ENCODE results near the gene PRKCB. TPM values are rescaled to one million over a fixed set of nuclear protein-coding genes. Genes with fewer than 3 reads are reported as not detected.

Gene PRKCB
- total RNA-seq, 2 experiments from 2014 or later: 21.0 to 51.6 TPM

DNA sequence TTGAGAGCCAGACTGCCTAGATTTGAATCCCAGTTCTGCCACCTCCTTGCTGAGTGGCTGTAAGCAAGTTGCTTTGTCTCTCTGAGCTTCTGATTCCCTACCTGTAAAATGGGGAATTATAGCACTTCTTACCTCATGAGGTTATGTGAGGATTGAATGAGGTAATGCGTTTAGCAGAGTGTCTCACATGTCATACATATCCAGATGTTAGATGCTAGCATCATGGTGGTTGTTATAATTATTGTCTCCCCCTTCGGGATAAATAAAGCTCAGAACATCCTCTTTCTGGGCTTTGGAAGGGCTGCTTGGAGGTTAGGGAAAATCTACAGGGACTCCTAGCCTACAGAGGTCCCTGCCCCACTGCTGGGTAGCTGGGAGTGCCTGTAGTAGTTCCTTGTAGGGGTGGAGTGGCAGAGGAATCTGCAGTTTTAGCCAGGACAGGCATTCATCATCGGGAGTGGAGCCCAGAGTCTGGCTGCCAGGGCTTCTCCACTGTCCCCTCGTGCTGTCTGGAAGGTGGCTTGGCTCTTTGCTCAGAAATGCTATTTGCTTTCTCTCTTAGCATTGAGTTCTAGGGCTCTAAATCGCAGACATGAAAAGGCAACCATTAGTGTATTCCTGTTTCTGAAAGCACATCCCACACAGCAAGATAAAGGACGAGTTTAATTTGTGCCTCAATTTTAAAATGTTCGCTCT lies 282.5 kb downstream of the PRKCB start:
- no peak overlapping the region for H2AFZ ChIP-seq (ENCODE audit: low read length)

DNA sequence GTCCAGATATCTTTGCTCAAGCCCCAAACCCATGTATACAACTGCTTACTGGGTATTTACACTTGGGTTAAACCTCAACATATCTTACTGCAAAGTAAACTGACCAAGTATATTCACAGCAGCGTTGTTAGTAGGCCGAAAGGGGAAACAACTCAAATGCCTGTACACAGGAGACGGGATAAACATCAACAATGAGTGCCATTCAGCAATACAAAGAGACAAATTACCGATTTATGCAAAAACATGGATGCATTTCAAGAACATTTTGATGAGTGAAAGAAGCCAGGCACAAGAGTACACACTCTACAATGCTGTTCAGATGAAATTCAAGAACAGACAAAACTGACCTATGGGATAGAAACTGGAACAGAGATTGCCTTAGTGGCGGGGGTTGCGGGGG lies 284.0 kb downstream of the PRKCB start:
- no peaks in the 10 kb centered on the region for H3K4me1 ChIP-seq (ENCODE audit: insufficient read depth, low read length, poor library complexity, severe bottlenecking)
- no peaks in the 10 kb centered on the region for H3K36me3 ChIP-seq (ENCODE audit: insufficient read depth, low read length)
- H3K79me2 ChIP-seq (ENCODE audit: insufficient read depth, low read depth, low read length): no peaks in the 10 kb centered on the region
- no peak overlapping the region for H3K4me2 ChIP-seq (ENCODE audit: low read length)
- no peaks in the 10 kb centered on the region for H3K9me2 ChIP-seq (ENCODE audit: insufficient read depth, low read length)
- no peaks in the 10 kb centered on the region for H4K20me1 ChIP-seq (ENCODE audit: insufficient read depth, low read length)
- no peak for TF ChIP-seq EZH2phosphoT487 (IDR thresholded peaks at IDR 0.05; ENCODE audit: borderline replicate concordance, low read depth, low read length)
- TF ChIP-seq, protein P1, sequence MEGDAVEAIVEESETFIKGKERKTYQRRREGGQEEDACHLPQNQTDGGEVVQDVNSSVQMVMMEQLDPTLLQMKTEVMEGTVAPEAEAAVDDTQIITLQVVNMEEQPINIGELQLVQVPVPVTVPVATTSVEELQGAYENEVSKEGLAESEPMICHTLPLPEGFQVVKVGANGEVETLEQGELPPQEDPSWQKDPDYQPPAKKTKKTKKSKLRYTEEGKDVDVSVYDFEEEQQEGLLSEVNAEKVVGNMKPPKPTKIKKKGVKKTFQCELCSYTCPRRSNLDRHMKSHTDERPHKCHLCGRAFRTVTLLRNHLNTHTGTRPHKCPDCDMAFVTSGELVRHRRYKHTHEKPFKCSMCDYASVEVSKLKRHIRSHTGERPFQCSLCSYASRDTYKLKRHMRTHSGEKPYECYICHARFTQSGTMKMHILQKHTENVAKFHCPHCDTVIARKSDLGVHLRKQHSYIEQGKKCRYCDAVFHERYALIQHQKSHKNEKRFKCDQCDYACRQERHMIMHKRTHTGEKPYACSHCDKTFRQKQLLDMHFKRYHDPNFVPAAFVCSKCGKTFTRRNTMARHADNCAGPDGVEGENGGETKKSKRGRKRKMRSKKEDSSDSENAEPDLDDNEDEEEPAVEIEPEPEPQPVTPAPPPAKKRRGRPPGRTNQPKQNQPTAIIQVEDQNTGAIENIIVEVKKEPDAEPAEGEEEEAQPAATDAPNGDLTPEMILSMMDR (conservative IDR thresholded peaks at IDR 0.05; ENCODE audit: low read length): no peak
- DNase-seq (ENCODE audit: low spot score): no peak
- no peak overlapping the region for H3K27ac ChIP-seq (ENCODE audit: low read depth, low read length, poor library complexity, severe bottlenecking)
- BruUV-seq (replicated peaks): no TSS peak
- no peak overlapping the region for H3K4me3 ChIP-seq (ENCODE audit: low read depth, low read length, poor library complexity, severe bottlenecking)
- CTCF ChIA-PET (ENCODE audit: unreplicated experiment): no interaction called here
- no peaks in the 10 kb centered on the region for H3K9me3 ChIP-seq (ENCODE audit: low read length)
- POLR2A ChIA-PET: no interaction called here
- intact Hi-C loops (cut with micrococcal nuclease; ENCODE audit: unreplicated experiment): no loop called here
- H2AFZ ChIP-seq (ENCODE audit: low read length): no peak overlapping the region

More for the DNA sequence above, 282.5 kb downstream of the PRKCB start:
- H4K20me1 ChIP-seq (ENCODE audit: insufficient read depth, low read length): no peaks in the 10 kb centered on the region
- no peak for DNase-seq (ENCODE audit: low spot score)
- ChIA-PET POLR2A (no interaction called here), CTCF (ENCODE audit: unreplicated experiment) (no interaction called here)
- H3K79me2 ChIP-seq (ENCODE audit: insufficient read depth, low read depth, low read length): no peaks in the 10 kb centered on the region
- BruUV-seq (replicated peaks): no TSS peak
- no peak overlapping the region for H3K4me3 ChIP-seq (ENCODE audit: low read depth, low read length, poor library complexity, severe bottlenecking)
- intact Hi-C loops (cut with micrococcal nuclease; ENCODE audit: unreplicated experiment): no loop called here
- H3K4me2 ChIP-seq (ENCODE audit: low read length): no peak overlapping the region
- no peaks in the 10 kb centered on the region for H3K9me3 ChIP-seq (ENCODE audit: low read length)
- no peak overlapping the region for H3K27ac ChIP-seq (ENCODE audit: low read depth, low read length, poor library complexity, severe bottlenecking)
- no peaks in the 10 kb centered on the region for H3K36me3 ChIP-seq (ENCODE audit: insufficient read depth, low read length)
- no peak for TF ChIP-seq EZH2phosphoT487 (IDR thresholded peaks at IDR 0.05; ENCODE audit: borderline replicate concordance, low read depth, low read length)
- TF ChIP-seq, protein P1 (conservative IDR thresholded peaks at IDR 0.05; ENCODE audit: low read length): no peak
- H3K4me1 ChIP-seq (ENCODE audit: insufficient read depth, low read length, poor library complexity, severe bottlenecking): no peaks in the 10 kb centered on the region
- no peaks in the 10 kb centered on the region for H3K9me2 ChIP-seq (ENCODE audit: insufficient read depth, low read length)

DNA sequence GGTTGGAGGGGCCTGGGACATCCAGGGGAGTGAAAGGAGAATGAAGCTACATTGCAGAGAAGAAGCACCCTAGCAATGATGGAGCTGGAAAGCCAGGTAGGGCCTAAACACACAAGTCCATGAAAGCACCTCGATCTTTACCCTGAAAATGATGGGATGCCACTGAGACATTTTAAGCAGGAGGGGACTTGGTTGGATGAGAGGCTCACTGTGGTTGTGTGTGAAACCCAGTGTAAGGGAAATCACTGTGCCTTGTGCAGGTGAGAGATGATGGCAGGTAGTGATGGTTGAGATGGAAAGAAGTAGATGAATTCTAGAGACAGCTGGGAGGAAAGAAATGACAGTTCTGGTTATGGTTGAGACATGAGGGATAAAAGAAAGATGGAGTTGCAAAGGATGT lies 287.5 kb downstream of the PRKCB start:
- H3K27ac ChIP-seq (ENCODE audit: low read depth, low read length, poor library complexity, severe bottlenecking): no peak overlapping the region
- H3K9me2 ChIP-seq (ENCODE audit: insufficient read depth, low read length): no peaks in the 10 kb centered on the region
- H3K9me3 ChIP-seq (ENCODE audit: low read length): no peaks in the 10 kb centered on the region
- no peaks in the 10 kb centered on the region for H3K4me1 ChIP-seq (ENCODE audit: insufficient read depth, low read length, poor library complexity, severe bottlenecking)
- no peak overlapping the region for H2AFZ ChIP-seq (ENCODE audit: low read length)
- BruUV-seq (replicated peaks): no TSS peak
- TF ChIP-seq, protein P1 (conservative IDR thresholded peaks at IDR 0.05; ENCODE audit: low read length): no peak
- TF ChIP-seq EZH2phosphoT487 (IDR thresholded peaks at IDR 0.05; ENCODE audit: borderline replicate concordance, low read depth, low read length): no peak
- H3K79me2 ChIP-seq (ENCODE audit: insufficient read depth, low read depth, low read length): no peaks in the 10 kb centered on the region
- no peak overlapping the region for H3K4me3 ChIP-seq (ENCODE audit: low read depth, low read length, poor library complexity, severe bottlenecking)
- no peaks in the 10 kb centered on the region for H3K36me3 ChIP-seq (ENCODE audit: insufficient read depth, low read length)
- intact Hi-C loops (cut with micrococcal nuclease; ENCODE audit: unreplicated experiment): no loop called here
- DNase-seq (ENCODE audit: low spot score): no peak
- POLR2A ChIA-PET: interaction anchor here (1.0 kb wide), 1 partner anchor 24 kb away, joined by 10 read pairs; no protein-coding TSS in a partner anchor
- no peaks in the 10 kb centered on the region for H4K20me1 ChIP-seq (ENCODE audit: insufficient read depth, low read length)
- H3K4me2 ChIP-seq (ENCODE audit: low read length): no peak overlapping the region
- CTCF ChIA-PET (ENCODE audit: unreplicated experiment): no interaction called here

Data from OCI-LY7 (cell line).